ENCODE data around the gene ABCC11.

The ABCC11 gene

GRCh38 chr16:48160575-48160974 is 86.8 kb downstream of the ABCC11 start:
- DNase-seq = no peak

GRCh38 chr16:48158296-48158695 is 89.0 kb downstream of the ABCC11 start:
- DNase-seq = peak; percentile 28 to 31

- no peak for DNase-seq
Observed at GRCh38 chr16:48157794-48158193, 89.5 kb downstream of the ABCC11 start.

GRCh38 chr16:48157302-48157701 is 90.0 kb downstream of the ABCC11 start:
- DNase-seq = no peak

- DNase-seq = peak; percentile 92 to 94
Observed at GRCh38 chr16:48156790-48157209, 90.5 kb downstream of the ABCC11 start.

- DNase-seq = no peak
Observed at GRCh38 chr16:48155926-48156789, 91.2 kb downstream of the ABCC11 start, which contains the start of gene ABCC12. ABCC12 (minus strand) TSS chr16:48155993; CDS start chr16:48146424, 9,569 bp downstream.

- no peak for DNase-seq
Observed at GRCh38 chr16:48153774-48154173, 93.6 kb downstream of the ABCC11 start.

- DNase-seq = no peak
Observed at GRCh38 chr16:48152226-48152625, 95.1 kb downstream of the ABCC11 start.

- no peak for DNase-seq
Observed at GRCh38 chr16:48150707-48151106, 96.6 kb downstream of the ABCC11 start.

- no peak for DNase-seq
Observed at GRCh38 chr16:48146710-48147109, 100.6 kb downstream of the ABCC11 start.

GRCh38 chr16:48146131-48146530 is 101.2 kb downstream of the ABCC11 start:
- DNase-seq = no peak

GRCh38 chr16:48143812-48144368 is 103.4 kb downstream of the ABCC11 start:
- no peak for DNase-seq

GRCh38 chr16:48140821-48141220 is 106.5 kb downstream of the ABCC11 start:
- DNase-seq = no peak

- DNase-seq = no peak
Observed at GRCh38 chr16:48139517-48139916, 107.8 kb downstream of the ABCC11 start.

GRCh38 chr16:48138543-48138942 is 108.8 kb downstream of the ABCC11 start:
- no peak for DNase-seq

- no peak for DNase-seq
Observed at GRCh38 chr16:48137822-48138221, 109.5 kb downstream of the ABCC11 start.

- DNase-seq = no peak
Observed at GRCh38 chr16:48136547-48137360, 110.6 kb downstream of the ABCC11 start.

GRCh38 chr16:48133455-48134211 is 113.7 kb downstream of the ABCC11 start:
- no peak for DNase-seq

- no peak for DNase-seq
Observed at GRCh38 chr16:48132696-48133095, 114.6 kb downstream of the ABCC11 start.

GRCh38 chr16:48131201-48131935 is 116.0 kb downstream of the ABCC11 start:
- DNase-seq = no peak

- no peak for DNase-seq
Observed at GRCh38 chr16:48129926-48130325, 117.4 kb downstream of the ABCC11 start.

- no peak for DNase-seq
Observed at GRCh38 chr16:48128769-48129168, 118.6 kb downstream of the ABCC11 start.

Data from stimulated activated CD4-positive, alpha-beta T cell treated with anti-CD3 and anti-CD28 coated beads, Interleukin-2, amount 100 ng/mL, for 48 hours (primary cell).